ENCODE results near the gene SLC4A11.

DNA sequence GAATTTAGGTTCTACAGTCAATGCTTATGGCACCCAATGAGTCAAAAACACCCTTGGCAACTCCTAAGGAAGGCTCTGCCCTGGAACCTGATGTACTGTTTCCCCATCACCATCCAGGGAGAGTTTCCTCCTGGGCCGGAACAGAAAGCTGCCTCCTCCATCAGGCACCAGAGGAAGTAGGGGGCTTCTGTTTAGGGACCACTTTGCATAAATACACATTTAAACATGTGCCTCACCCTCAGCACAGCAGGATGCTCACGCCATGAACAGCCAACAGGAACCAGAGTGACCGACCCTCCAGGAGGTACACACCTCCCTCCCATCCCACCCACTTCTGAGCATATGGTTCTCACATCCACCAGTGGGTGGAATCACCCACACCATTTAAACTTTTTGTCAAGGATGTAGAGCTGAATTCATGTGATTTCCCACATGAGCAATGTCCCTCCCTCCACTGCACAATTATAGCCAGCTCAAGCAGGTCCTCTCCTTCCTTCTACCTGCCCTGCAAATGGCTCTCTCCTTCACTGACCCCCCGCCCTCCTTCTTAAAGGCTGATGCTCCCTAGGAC, 49.3 kb downstream of the SLC4A11 start:
- TF ChIP-seq, protein P1, sequence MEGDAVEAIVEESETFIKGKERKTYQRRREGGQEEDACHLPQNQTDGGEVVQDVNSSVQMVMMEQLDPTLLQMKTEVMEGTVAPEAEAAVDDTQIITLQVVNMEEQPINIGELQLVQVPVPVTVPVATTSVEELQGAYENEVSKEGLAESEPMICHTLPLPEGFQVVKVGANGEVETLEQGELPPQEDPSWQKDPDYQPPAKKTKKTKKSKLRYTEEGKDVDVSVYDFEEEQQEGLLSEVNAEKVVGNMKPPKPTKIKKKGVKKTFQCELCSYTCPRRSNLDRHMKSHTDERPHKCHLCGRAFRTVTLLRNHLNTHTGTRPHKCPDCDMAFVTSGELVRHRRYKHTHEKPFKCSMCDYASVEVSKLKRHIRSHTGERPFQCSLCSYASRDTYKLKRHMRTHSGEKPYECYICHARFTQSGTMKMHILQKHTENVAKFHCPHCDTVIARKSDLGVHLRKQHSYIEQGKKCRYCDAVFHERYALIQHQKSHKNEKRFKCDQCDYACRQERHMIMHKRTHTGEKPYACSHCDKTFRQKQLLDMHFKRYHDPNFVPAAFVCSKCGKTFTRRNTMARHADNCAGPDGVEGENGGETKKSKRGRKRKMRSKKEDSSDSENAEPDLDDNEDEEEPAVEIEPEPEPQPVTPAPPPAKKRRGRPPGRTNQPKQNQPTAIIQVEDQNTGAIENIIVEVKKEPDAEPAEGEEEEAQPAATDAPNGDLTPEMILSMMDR (IDR thresholded peaks at IDR 0.05), result no peak
- TF ChIP-seq EP300 (IDR thresholded peaks at IDR 0.05; ENCODE audit: borderline replicate concordance in 1 of 2, low read depth in 1 of 2, low read length in 1 of 2) (no peak), MEF2A (IDR thresholded peaks at IDR 0.05; ENCODE audit: borderline replicate concordance, low read depth) (no peak), YY1 (IDR thresholded peaks at IDR 0.05; ENCODE audit: low read depth) (no peak), EZH2phosphoT487 (IDR thresholded peaks at IDR 0.05; ENCODE audit: borderline replicate concordance, low read depth) (no peak), SIN3A (IDR thresholded peaks at IDR 0.05; ENCODE audit: borderline replicate concordance, low read depth, low read length) (no peak), RFX5 (IDR thresholded peaks at IDR 0.05; ENCODE audit: low read length) (no peak)
- TF ChIP-seq, protein P2, sequence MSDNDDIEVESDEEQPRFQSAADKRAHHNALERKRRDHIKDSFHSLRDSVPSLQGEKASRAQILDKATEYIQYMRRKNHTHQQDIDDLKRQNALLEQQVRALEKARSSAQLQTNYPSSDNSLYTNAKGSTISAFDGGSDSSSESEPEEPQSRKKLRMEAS (IDR thresholded peaks at IDR 0.05; ENCODE audit: low read depth), result no peak
- TF ChIP-seq, protein P3, sequence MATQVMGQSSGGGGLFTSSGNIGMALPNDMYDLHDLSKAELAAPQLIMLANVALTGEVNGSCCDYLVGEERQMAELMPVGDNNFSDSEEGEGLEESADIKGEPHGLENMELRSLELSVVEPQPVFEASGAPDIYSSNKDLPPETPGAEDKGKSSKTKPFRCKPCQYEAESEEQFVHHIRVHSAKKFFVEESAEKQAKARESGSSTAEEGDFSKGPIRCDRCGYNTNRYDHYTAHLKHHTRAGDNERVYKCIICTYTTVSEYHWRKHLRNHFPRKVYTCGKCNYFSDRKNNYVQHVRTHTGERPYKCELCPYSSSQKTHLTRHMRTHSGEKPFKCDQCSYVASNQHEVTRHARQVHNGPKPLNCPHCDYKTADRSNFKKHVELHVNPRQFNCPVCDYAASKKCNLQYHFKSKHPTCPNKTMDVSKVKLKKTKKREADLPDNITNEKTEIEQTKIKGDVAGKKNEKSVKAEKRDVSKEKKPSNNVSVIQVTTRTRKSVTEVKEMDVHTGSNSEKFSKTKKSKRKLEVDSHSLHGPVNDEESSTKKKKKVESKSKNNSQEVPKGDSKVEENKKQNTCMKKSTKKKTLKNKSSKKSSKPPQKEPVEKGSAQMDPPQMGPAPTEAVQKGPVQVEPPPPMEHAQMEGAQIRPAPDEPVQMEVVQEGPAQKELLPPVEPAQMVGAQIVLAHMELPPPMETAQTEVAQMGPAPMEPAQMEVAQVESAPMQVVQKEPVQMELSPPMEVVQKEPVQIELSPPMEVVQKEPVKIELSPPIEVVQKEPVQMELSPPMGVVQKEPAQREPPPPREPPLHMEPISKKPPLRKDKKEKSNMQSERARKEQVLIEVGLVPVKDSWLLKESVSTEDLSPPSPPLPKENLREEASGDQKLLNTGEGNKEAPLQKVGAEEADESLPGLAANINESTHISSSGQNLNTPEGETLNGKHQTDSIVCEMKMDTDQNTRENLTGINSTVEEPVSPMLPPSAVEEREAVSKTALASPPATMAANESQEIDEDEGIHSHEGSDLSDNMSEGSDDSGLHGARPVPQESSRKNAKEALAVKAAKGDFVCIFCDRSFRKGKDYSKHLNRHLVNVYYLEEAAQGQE (IDR thresholded peaks at IDR 0.05; ENCODE audit: low read depth, low read length), result no peak
